Measurements from ENCODE around the gene ZNF343.

DNA sequence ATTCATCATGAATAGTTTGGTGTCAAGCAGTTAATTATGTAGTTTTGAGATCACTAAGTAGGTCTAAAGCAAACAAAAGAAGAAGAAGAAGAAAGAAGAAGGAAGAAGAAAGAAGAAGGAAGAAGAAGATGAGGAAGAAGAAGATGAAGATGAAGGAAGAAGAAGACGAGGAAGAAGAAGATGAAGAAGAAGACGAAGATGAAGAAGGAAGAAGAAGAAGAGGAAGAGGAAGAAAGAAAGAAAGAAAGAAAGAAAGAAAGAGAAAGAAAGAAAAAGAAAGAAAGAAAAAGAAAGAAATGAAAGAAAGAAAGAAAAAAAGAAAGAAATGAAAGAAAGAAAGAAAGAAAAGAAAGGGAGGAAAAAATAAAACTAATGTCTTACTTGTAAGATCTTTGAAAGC, 36.9 kb upstream of the ZNF343 start:
- TF ChIP-seq, protein P1, sequence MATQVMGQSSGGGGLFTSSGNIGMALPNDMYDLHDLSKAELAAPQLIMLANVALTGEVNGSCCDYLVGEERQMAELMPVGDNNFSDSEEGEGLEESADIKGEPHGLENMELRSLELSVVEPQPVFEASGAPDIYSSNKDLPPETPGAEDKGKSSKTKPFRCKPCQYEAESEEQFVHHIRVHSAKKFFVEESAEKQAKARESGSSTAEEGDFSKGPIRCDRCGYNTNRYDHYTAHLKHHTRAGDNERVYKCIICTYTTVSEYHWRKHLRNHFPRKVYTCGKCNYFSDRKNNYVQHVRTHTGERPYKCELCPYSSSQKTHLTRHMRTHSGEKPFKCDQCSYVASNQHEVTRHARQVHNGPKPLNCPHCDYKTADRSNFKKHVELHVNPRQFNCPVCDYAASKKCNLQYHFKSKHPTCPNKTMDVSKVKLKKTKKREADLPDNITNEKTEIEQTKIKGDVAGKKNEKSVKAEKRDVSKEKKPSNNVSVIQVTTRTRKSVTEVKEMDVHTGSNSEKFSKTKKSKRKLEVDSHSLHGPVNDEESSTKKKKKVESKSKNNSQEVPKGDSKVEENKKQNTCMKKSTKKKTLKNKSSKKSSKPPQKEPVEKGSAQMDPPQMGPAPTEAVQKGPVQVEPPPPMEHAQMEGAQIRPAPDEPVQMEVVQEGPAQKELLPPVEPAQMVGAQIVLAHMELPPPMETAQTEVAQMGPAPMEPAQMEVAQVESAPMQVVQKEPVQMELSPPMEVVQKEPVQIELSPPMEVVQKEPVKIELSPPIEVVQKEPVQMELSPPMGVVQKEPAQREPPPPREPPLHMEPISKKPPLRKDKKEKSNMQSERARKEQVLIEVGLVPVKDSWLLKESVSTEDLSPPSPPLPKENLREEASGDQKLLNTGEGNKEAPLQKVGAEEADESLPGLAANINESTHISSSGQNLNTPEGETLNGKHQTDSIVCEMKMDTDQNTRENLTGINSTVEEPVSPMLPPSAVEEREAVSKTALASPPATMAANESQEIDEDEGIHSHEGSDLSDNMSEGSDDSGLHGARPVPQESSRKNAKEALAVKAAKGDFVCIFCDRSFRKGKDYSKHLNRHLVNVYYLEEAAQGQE (IDR thresholded peaks at IDR 0.05; ENCODE audit: unreplicated experiment), result no peak
- TF ChIP-seq, protein P2, sequence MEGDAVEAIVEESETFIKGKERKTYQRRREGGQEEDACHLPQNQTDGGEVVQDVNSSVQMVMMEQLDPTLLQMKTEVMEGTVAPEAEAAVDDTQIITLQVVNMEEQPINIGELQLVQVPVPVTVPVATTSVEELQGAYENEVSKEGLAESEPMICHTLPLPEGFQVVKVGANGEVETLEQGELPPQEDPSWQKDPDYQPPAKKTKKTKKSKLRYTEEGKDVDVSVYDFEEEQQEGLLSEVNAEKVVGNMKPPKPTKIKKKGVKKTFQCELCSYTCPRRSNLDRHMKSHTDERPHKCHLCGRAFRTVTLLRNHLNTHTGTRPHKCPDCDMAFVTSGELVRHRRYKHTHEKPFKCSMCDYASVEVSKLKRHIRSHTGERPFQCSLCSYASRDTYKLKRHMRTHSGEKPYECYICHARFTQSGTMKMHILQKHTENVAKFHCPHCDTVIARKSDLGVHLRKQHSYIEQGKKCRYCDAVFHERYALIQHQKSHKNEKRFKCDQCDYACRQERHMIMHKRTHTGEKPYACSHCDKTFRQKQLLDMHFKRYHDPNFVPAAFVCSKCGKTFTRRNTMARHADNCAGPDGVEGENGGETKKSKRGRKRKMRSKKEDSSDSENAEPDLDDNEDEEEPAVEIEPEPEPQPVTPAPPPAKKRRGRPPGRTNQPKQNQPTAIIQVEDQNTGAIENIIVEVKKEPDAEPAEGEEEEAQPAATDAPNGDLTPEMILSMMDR (conservative IDR thresholded peaks at IDR 0.05; ENCODE audit: low read depth in 2 of 2), result no peak
- TF ChIP-seq EZH2 (IDR thresholded peaks at IDR 0.05; ENCODE audit: low read depth, unreplicated experiment) (no peak), POLR2AphosphoS5 (IDR thresholded peaks at IDR 0.05; ENCODE audit: low read depth) (no peak), EZH2phosphoT487 (IDR thresholded peaks at IDR 0.05; ENCODE audit: unreplicated experiment) (no peak), ZNF114 (CRISPR knock-in tag; IDR thresholded peaks at IDR 0.05) (no peak), CREB1 (CRISPR knock-in tag; IDR thresholded peaks at IDR 0.05; ENCODE audit: low read depth) (no peak), ETS1 (IDR thresholded peaks at IDR 0.05) (no peak), JUNB (IDR thresholded peaks at IDR 0.05; ENCODE audit: unreplicated experiment) (no peak)
- TF ChIP-seq, protein P3, sequence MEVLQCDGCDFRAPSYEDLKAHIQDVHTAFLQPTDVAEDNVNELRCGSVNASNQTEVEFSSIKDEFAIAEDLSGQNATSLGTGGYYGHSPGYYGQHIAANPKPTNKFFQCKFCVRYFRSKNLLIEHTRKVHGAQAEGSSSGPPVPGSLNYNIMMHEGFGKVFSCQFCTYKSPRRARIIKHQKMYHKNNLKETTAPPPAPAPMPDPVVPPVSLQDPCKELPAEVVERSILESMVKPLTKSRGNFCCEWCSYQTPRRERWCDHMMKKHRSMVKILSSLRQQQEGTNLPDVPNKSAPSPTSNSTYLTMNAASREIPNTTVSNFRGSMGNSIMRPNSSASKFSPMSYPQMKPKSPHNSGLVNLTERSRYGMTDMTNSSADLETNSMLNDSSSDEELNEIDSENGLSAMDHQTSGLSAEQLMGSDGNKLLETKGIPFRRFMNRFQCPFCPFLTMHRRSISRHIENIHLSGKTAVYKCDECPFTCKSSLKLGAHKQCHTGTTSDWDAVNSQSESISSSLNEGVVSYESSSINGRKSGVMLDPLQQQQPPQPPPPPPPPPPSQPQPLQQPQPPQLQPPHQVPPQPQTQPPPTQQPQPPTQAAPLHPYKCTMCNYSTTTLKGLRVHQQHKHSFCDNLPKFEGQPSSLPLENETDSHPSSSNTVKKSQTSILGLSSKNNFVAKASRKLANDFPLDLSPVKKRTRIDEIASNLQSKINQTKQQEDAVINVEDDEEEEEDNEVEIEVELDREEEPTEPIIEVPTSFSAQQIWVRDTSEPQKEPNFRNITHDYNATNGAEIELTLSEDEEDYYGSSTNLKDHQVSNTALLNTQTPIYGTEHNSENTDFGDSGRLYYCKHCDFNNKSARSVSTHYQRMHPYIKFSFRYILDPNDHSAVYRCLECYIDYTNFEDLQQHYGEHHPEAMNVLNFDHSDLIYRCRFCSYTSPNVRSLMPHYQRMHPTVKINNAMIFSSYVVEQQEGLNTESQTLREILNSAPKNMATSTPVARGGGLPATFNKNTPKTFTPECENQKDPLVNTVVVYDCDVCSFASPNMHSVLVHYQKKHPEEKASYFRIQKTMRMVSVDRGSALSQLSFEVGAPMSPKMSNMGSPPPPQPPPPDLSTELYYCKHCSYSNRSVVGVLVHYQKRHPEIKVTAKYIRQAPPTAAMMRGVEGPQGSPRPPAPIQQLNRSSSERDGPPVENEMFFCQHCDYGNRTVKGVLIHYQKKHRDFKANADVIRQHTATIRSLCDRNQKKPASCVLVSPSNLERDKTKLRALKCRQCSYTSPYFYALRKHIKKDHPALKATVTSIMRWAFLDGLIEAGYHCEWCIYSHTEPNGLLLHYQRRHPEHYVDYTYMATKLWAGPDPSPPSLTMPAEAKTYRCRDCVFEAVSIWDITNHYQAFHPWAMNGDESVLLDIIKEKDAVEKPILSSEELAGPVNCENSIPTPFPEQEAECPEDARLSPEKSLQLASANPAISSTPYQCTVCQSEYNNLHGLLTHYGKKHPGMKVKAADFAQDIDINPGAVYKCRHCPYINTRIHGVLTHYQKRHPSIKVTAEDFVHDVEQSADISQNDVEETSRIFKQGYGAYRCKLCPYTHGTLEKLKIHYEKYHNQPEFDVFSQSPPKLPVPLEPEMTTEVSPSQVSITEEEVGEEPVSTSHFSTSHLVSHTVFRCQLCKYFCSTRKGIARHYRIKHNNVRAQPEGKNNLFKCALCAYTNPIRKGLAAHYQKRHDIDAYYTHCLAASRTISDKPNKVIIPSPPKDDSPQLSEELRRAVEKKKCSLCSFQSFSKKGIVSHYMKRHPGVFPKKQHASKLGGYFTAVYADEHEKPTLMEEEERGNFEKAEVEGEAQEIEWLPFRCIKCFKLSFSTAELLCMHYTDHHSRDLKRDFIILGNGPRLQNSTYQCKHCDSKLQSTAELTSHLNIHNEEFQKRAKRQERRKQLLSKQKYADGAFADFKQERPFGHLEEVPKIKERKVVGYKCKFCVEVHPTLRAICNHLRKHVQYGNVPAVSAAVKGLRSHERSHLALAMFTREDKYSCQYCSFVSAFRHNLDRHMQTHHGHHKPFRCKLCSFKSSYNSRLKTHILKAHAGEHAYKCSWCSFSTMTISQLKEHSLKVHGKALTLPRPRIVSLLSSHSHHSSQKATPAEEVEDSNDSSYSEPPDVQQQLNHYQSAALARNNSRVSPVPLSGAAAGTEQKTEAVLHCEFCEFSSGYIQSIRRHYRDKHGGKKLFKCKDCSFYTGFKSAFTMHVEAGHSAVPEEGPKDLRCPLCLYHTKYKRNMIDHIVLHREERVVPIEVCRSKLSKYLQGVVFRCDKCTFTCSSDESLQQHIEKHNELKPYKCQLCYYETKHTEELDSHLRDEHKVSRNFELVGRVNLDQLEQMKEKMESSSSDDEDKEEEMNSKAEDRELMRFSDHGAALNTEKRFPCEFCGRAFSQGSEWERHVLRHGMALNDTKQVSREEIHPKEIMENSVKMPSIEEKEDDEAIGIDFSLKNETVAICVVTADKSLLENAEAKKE (CRISPR knock-in tag; IDR thresholded peaks at IDR 0.05), result no peak
